Mucosa of rectum (tissue), 2 donors: ENCODE results near the gene LTA.

Experiments used
- H3K27ac ChIP-seq, 2 donors: one replicate each; pipeline ENCODE4 v1.7.0; 2013; ENCODE audit warnings: inconsistent platforms in 2 of 2, low read depth in 2 of 2, low read length in 2 of 2
- H3K27me3 ChIP-seq, 2 donors: one replicate each; pipeline ENCODE4 v1.7.0; 2013; ENCODE audit warnings: low read length in 2 of 2; ENCODE audit not compliant: control insufficient read depth in 2 of 2, insufficient read depth in 2 of 2
- H3K36me3 ChIP-seq, 2 donors: one replicate each; pipeline ENCODE4 v1.7.0; 2013; ENCODE audit warnings: low read length in 2 of 2; ENCODE audit not compliant: control insufficient read depth in 2 of 2, insufficient read depth in 2 of 2
- H3K4me1 ChIP-seq, 2 donors: one replicate each; pipeline ENCODE4 v1.7.0; 2013; ENCODE audit warnings: low read length in 2 of 2, mild to moderate bottlenecking in 1 of 2; ENCODE audit not compliant: control insufficient read depth in 2 of 2, insufficient read depth in 2 of 2
- H3K4me3 ChIP-seq, 2 donors: one replicate each; pipeline ENCODE4 v1.7.0; 2013; ENCODE audit warnings: low read length in 2 of 2
- H3K9ac ChIP-seq, 2 donors: one replicate each; pipeline ENCODE4 v1.7.0; 2013; ENCODE audit warnings: low read length in 2 of 2, low read depth in 1 of 2, mild to moderate bottlenecking in 1 of 2
- H3K9me3 ChIP-seq, 2 donors: one replicate each; pipeline ENCODE4 v1.7.0; 2013; ENCODE audit warnings: low read length in 2 of 2; ENCODE audit not compliant: control insufficient read depth in 2 of 2
- donor health status: healthy.
- donor health status: Normal muscosa, but diverticular disease.

Gene LTA

DNA sequence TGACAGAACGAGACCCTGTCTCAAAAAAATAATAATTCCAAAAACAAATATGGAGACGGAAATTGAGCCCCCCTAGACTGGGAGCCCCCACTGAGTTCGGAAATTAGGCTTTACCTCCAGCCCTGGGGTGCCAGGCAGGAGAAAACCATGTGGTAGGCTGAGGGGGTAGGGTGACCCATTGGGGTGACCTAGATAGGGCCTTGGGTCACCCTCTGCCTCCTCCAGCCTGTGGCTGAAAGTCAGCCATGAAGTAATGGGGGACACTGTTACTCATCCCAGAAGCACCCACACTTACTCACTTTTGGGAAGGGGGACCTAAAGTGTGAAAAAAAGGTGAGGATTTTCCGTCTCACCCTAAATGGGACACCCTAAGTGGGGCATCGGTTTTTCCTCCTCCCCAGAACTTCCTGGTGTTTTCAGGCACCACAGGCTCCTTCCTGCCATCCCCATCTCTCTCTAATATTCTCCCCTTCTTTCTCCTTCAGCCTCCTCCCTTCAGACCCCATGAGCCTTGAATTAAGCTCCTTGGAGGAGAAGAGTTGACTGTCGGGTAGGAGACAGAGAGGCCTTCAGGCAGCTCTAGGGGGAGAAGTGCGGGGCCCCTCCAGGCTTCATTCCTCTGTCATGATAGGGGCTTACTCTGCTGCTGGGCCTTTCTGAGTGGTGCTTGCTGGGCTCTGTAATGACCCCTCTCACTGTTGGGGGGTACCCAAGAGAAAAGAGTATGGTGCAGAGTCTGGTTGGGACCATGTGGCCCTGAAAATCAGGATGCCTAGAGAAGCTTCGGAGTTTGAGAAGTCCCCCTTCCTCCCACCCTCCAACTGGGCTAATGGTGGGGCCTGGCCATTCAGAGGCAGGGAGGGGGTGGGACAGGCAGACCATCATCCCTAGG lies 7.7 kb downstream of the LTA start:
- Histone ChIP-seq H3K9me3 (no peaks in the 10 kb centered on the region), H3K27me3 (peaks cover 7 to 14% of the 10 kb centered on the region in 2 donors), H3K36me3 (no peaks in the 10 kb centered on the region), H3K4me1 (peaks cover 8 to 12% of the 10 kb centered on the region in 2 donors), H3K27ac (peak overlapping the region in 1 of 2 donors; percentile 79), H3K4me3 (peak overlapping the region; percentile 83 to 93), H3K9ac (peak overlapping the region; percentile 56 to 89)

DNA sequence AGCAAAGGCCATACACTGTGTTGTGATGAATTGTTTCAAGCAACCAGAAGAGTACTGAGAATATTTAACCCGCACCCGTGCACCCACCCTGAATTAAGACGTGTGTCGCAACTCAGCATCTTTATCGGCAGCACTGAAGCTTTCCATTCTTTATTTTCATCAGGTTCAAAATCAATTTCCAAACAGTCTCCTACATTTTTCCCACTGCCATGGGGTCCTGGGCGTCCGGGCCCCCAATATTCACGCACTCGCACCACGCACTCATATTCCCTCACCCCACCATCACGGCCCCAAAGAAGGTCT lies 8.3 kb downstream of the LTA start:
- Histone ChIP-seq H3K9me3 (no peaks in the 10 kb centered on the region), H3K36me3 (no peaks in the 10 kb centered on the region), H3K9ac (peak overlapping the region; percentile 56 to 89), H3K4me3 (peak overlapping the region; percentile 83 to 93), H3K27ac (peak overlapping the region in 1 of 2 donors; percentile 79), H3K27me3 (peaks cover 7 to 14% of the 10 kb centered on the region in 2 donors), H3K4me1 (peaks cover 9 to 10% of the 10 kb centered on the region in 2 donors)

DNA sequence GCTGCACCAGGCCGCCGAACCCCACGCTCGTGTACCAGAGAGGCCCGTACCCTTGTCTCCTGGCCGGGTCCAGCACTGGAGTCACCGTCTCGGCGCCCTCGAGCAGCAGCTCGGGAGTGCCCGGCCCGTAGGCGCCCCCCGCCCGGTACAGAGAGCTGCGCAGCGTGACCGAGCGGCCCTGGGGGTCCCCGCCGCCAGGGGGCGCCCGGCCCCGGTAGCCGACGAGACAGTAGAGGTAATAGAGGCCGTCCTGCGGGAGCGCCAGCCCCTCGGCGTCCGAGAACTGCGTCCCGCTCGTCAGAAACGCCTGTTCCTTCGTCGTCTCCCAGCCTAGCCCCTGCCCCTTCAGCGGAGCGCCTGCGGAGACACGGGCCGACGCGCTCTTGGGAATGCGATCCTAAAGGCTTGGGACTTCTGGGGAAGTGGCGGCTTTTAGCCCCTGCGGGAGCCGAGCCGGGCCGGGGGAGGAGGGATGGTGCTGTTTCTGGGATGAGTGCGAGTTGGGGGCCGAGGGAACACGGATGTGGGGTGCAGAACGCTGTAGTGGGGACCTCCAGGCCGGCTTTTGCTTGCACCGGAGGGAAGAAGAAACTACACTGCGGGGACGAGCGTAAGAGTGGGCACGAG lies 8.8 kb downstream of the LTA start:
- H3K36me3 ChIP-seq = no peaks in the 10 kb centered on the region
- peaks cover 7 to 14% of the 10 kb centered on the region in 2 donors for H3K27me3 ChIP-seq
- peak overlapping the region; percentile 83 to 93 for H3K4me3 ChIP-seq
- peak overlapping the region; percentile 78 to 89 for H3K9ac ChIP-seq
- H3K4me1 ChIP-seq = peaks cover 9 to 13% of the 10 kb centered on the region in 2 donors
- H3K27ac ChIP-seq = peak overlapping the region; percentile 73 to 79
- H3K9me3 ChIP-seq = no peaks in the 10 kb centered on the region

DNA sequence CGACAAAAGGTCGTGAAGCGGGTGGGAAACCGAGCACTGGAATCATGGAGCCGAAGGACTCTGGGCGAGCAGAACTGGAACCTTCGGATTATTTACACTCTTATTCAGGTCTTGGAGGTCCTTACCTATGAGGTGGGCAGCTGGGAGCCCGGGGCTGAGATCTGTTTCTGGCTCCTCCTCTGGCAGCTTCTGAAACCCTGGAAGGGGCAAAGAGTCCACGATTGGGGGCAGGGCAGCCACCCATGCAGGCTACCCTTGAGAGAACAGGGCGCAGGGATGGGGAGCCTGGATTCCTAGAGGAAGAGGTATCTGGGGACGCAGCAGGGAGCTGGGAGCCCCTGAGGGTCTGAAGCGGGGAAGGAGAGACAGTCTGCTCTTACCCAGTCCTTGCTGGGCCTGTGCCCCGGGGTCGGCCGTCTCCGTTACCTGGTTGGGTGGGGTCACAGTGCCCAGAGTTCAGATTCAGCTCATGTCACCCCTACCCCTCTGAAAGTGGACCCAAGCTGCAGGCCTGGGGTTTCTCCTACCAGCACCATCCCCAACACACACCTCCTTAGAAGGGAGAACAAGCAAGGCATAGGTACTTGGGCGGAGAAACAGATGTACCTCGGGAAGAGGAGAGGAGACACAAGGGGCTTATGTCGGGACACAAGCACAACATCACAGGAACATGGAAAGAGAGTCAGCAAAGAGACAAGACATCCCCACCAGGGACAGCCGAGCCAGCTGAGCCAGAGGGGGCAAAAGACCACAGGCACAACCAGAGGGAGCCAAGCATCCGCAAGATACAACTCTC lies 9.5 kb downstream of the LTA start:
- H3K9me3 ChIP-seq = no peaks in the 10 kb centered on the region
- peak overlapping the region; percentile 78 to 89 for H3K9ac ChIP-seq
- no peaks in the 10 kb centered on the region for H3K36me3 ChIP-seq
- H3K4me3 ChIP-seq = peak overlapping the region; percentile 83 to 93
- peaks cover 9 to 13% of the 10 kb centered on the region in 2 donors for H3K4me1 ChIP-seq
- peaks cover 7 to 14% of the 10 kb centered on the region in 2 donors for H3K27me3 ChIP-seq
- peak overlapping the region; percentile 73 to 79 for H3K27ac ChIP-seq

DNA sequence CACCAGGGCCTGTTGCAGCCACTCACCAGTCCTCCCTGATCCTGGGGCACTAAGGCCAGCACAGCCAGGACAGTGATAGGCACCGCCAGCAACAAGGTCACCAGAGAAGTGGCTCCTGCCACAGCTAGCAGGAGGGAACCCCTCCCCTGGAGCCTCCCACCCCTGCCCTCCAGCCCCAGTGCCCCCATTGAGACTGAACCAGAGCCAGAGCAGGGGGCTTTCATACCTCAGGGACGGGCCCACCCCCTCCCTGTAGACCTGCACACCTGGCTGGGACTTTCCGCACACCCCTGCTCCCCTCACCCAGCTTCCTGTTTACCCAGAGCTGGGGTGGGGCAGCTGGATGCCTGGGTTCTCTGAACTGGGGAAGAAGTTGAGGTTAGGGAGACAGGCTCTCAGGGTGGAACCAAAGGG lies 10.1 kb downstream of the LTA start, which contains the start of gene LTB:
TSS of gene LTB (minus strand) at position 195 of the 414 bp plus-strand sequence. CDS start at position 188, 7 bp downstream.
- H3K27ac ChIP-seq = peak within 1 kb of the TSS; percentile 73 to 79
- H3K9me3 ChIP-seq = no peaks in the 10 kb centered on the region
- H3K4me1 ChIP-seq = peaks cover 9 to 14% of the 10 kb centered on the region in 2 donors
- peak within 1 kb of the TSS; percentile 78 to 89 for H3K9ac ChIP-seq
- H3K27me3 ChIP-seq = peaks cover 7 to 14% of the 10 kb centered on the region in 2 donors
- H3K4me3 ChIP-seq = peak within 1 kb of the TSS; percentile 83 to 93
- H3K36me3 ChIP-seq = no peaks in the 10 kb centered on the region

DNA sequence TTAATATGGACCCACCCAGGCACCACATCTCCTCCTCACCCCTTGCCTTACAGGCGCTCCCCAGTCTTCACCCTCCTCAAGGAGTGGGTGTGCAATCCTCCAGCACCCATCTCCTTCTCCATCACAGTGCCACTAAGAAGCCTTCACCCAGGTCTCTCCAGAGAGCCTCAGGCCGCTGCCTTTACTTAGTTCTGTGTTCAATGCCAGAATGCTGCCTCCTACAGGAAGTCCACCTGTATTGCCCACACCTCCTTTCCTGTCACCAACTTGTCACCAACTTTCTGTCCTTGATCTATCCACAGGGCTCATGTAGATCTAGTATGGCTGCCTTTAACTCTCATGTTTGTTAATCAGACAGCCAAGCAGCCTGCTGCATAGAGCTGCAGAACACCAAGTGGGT lies 13.4 kb downstream of the LTA start:
- Histone ChIP-seq H3K9ac (no peak overlapping the region), H3K27me3 (peaks cover 2 to 14% of the 10 kb centered on the region in 2 donors), H3K36me3 (no peaks in the 10 kb centered on the region), H3K4me3 (no peak overlapping the region), H3K27ac (peak overlapping the region; percentile 6 to 72), H3K9me3 (no peaks in the 10 kb centered on the region), H3K4me1 (peaks cover 8 to 12% of the 10 kb centered on the region in 2 donors)

DNA sequence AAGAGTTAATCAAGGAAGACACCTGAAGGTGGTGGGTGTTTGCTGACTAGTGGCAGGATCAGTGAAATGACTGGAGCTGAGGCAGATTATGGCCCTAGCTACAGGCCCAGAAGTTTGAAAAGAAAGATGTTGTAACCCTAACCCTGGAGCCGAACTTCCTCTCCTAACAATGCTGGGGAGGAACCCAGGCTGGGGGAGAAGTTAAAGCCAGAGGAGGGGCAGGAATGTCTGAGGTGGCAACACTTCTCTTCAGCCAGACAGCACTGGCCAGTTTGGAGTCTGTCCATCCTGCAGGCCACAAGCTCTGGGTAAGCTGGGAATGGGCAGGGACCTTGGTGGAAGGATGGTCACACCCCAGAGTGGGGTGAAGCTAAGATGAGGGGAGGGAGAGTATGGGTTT lies 13.9 kb downstream of the LTA start, which contains the start of gene LST1:
TSS of gene LST1 (plus strand) at position 270 of the 400 bp plus-strand sequence. CDS start 1,023 bp downstream, outside the sequence.
- H3K27me3 ChIP-seq = peaks cover 2 to 13% of the 10 kb centered on the region in 2 donors
- no peaks in the 10 kb centered on the region for H3K36me3 ChIP-seq
- H3K9me3 ChIP-seq = no peaks in the 10 kb centered on the region
- peaks cover 4 to 10% of the 10 kb centered on the region in 2 donors for H3K4me1 ChIP-seq
- H3K4me3 ChIP-seq = peak within 1 kb of the TSS; percentile 13 to 55
- H3K27ac ChIP-seq = peak within 1 kb of the TSS; percentile 21 to 72
- no peak within 1 kb of the TSS for H3K9ac ChIP-seq

DNA sequence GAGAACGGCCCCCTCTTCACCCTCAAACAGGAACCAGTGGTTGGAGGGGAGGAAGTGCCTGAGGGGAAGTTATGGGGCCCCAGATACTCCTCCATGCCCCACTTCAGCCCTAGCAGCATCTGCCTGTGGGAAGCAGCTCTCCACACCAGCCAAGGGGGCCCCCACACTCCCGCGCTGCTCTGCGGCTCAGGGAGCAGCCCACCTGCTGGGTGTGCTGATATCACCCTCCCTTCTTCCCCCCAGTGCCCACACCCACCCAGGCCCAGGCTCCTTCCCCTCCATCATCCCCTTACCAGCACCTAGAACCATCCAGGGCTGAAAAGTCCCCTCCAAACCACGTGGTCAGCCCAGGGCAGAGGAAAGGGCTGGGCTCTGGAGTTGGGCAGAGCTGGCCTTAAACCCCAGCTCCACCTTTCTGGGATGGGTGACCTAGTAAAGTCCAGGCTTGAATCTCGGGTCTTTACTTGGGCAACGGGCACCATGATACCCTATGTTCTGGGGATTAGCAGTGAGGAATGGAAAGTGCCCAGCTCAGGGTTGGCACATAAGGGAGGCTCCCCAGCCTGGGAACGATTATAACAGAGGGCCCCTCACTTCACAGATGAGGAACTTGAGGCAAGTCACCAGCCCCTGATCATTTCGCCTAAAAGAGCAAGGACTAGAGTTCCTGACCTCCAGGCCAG lies 14.7 kb downstream of the LTA start:
- Histone ChIP-seq H3K27ac (peak overlapping the region; percentile 21 to 72), H3K27me3 (peaks cover 0 to 7% of the 10 kb centered on the region in 2 donors), H3K9ac (no peak overlapping the region), H3K4me1 (peaks cover 0 to 10% of the 10 kb centered on the region in 2 donors), H3K36me3 (no peaks in the 10 kb centered on the region), H3K9me3 (no peaks in the 10 kb centered on the region), H3K4me3 (peak overlapping the region; percentile 13 to 55)
